Measurements from ENCODE around the gene CROT.
A peak's percentile ranks its signal among the peaks of the same experiment; 100 is the strongest.
"Not testable (repeated sequence)": the region's sequence is repeated elsewhere in the genome, so short reads cannot be mapped to it uniquely, and the experiment has no call there.

CROT gene

GRCh38 chr7:87345166-87345927 is at the start of gene CROT:
Gene CROT (plus strand): TSS chr7:87345664. CDS start chr7:87349069, 3,405 bp downstream.
- CTCF ChIA-PET, result interaction anchor here (1.0 to 1.3 kb wide), 2 partner anchors 71 kb away, joined by 3 read pairs; no protein-coding TSS in a partner anchor
- peak within 1 kb of the TSS; percentile 90 for H3K27ac Mint-ChIP-seq
- peak within 1 kb of the TSS; percentile 88 for H3K4me3 Mint-ChIP-seq
- no peaks in the 10 kb centered on the region for H3K9me3 Mint-ChIP-seq
- peaks cover 32% of the 10 kb centered on the region for H3K36me3 Mint-ChIP-seq
- peak; percentile 96 for DNase-seq
- peaks cover 53% of the 10 kb centered on the region for H3K4me1 Mint-ChIP-seq
- no peaks in the 10 kb centered on the region for H3K27me3 Mint-ChIP-seq

- DNase-seq, result no peak
- Mint-ChIP-seq H3K36me3 (no peaks in the 10 kb centered on the region), H3K4me3 (no peak overlapping the region), H3K4me1 (no peaks in the 10 kb centered on the region), H3K27ac (no peak overlapping the region), H3K27me3 (peaks cover 13% of the 10 kb centered on the region), H3K9me3 (peaks cover 3% of the 10 kb centered on the region)
- CTCF ChIA-PET, result no interaction called here
Observed at GRCh38 chr7:87300756-87301155, 44.7 kb upstream of the CROT start.

- CTCF ChIA-PET, result interaction anchor here (0.8 to 3.3 kb wide), 2 partner anchors 106 to 329 kb away, joined by 3 to 28 read pairs; no protein-coding TSS in a partner anchor
- Mint-ChIP-seq H3K36me3 (no peaks in the 10 kb centered on the region), H3K9me3 (no peaks in the 10 kb centered on the region), H3K4me3 (no peak overlapping the region), H3K4me1 (no peaks in the 10 kb centered on the region), H3K27ac (no peak overlapping the region), H3K27me3 (no peaks in the 10 kb centered on the region)
- DNase-seq, result no peak
Observed at GRCh38 chr7:87310790-87311419, 34.6 kb upstream of the CROT start.

- no peak overlapping the region for H3K4me3 Mint-ChIP-seq
- no peaks in the 10 kb centered on the region for H3K4me1 Mint-ChIP-seq
- no peaks in the 10 kb centered on the region for H3K27me3 Mint-ChIP-seq
- no peak overlapping the region for H3K27ac Mint-ChIP-seq
- no peaks in the 10 kb centered on the region for H3K9me3 Mint-ChIP-seq
- peak; percentile 49 for DNase-seq
- CTCF ChIA-PET, result interaction anchor here (0.7 to 3.3 kb wide), 3 partner anchors 102 to 115 kb away, joined by 3 to 28 read pairs (median 5); no protein-coding TSS in a partner anchor
- H3K36me3 Mint-ChIP-seq, result no peaks in the 10 kb centered on the region
Observed at GRCh38 chr7:87312215-87312865, 33.1 kb upstream of the CROT start.

GRCh38 chr7:87316097-87316700 is 29.3 kb upstream of the CROT start:
- H3K27me3 Mint-ChIP-seq, result no peaks in the 10 kb centered on the region
- no peaks in the 10 kb centered on the region for H3K36me3 Mint-ChIP-seq
- H3K4me3 Mint-ChIP-seq, result no peak overlapping the region
- no peak overlapping the region for H3K27ac Mint-ChIP-seq
- CTCF ChIA-PET, result interaction anchor here (0.9 to 1.5 kb wide), 3 partner anchors 101 to 108 kb away, joined by 3 to 4 read pairs (median 3); no protein-coding TSS in a partner anchor
- H3K4me1 Mint-ChIP-seq, result no peaks in the 10 kb centered on the region
- DNase-seq, result no peak
- H3K9me3 Mint-ChIP-seq, result no peaks in the 10 kb centered on the region

- Mint-ChIP-seq H3K27me3 (no peaks in the 10 kb centered on the region), H3K4me1 (no peaks in the 10 kb centered on the region), H3K9me3 (no peaks in the 10 kb centered on the region), H3K4me3 (no peak overlapping the region), H3K36me3 (no peaks in the 10 kb centered on the region), H3K27ac (no peak overlapping the region)
- CTCF ChIA-PET, result interaction anchor here (0.9 to 1.5 kb wide), 3 partner anchors 99 to 107 kb away, joined by 3 read pairs; no protein-coding TSS in a partner anchor
- no peak for DNase-seq
Observed at GRCh38 chr7:87316846-87317552, 28.5 kb upstream of the CROT start.

GRCh38 chr7:87317691-87318245 is 27.7 kb upstream of the CROT start:
- CTCF ChIA-PET, result interaction anchor here (1.5 kb wide), 1 partner anchor 98 kb away, joined by 3 read pairs; no protein-coding TSS in a partner anchor
- no peak for DNase-seq
- Mint-ChIP-seq H3K36me3 (no peaks in the 10 kb centered on the region), H3K9me3 (no peaks in the 10 kb centered on the region), H3K27me3 (no peaks in the 10 kb centered on the region), H3K27ac (no peak overlapping the region), H3K4me3 (no peak overlapping the region), H3K4me1 (no peaks in the 10 kb centered on the region)

- Mint-ChIP-seq H3K27me3 (no peaks in the 10 kb centered on the region), H3K4me3 (no peak overlapping the region), H3K36me3 (no peaks in the 10 kb centered on the region), H3K4me1 (no peaks in the 10 kb centered on the region), H3K9me3 (no peaks in the 10 kb centered on the region), H3K27ac (no peak overlapping the region)
- CTCF ChIA-PET, result interaction anchor here (0.7 kb wide), 1 partner anchor 99 kb away, joined by 3 read pairs; no protein-coding TSS in a partner anchor
- DNase-seq, result no peak
Observed at GRCh38 chr7:87318741-87319140, 26.7 kb upstream of the CROT start.

GRCh38 chr7:87319154-87319581 is 26.3 kb upstream of the CROT start:
- H3K9me3 Mint-ChIP-seq, H3K27me3 Mint-ChIP-seq, H3K36me3 Mint-ChIP-seq, H3K4me1 Mint-ChIP-seq: not testable (repeated sequence)
- Mint-ChIP-seq H3K4me3 (peak overlapping the region; percentile 56), H3K27ac (peak overlapping the region; percentile 64)
- CTCF ChIA-PET, result interaction anchor here (0.7 kb wide), 1 partner anchor 99 kb away, joined by 3 read pairs; no protein-coding TSS in a partner anchor
- DNase-seq, result peak; percentile 21

GRCh38 chr7:87322912-87323311 is 22.6 kb upstream of the CROT start:
- no peak for DNase-seq
- H3K4me1 Mint-ChIP-seq, result no peaks in the 10 kb centered on the region
- H3K36me3 Mint-ChIP-seq, result peaks cover 9% of the 10 kb centered on the region

GRCh38 chr7:87325576-87326370 is 19.7 kb upstream of the CROT start:
- Mint-ChIP-seq H3K27ac (no peak overlapping the region), H3K27me3 (no peaks in the 10 kb centered on the region), H3K4me1 (no peaks in the 10 kb centered on the region), H3K9me3 (peaks cover 38% of the 10 kb centered on the region), H3K36me3 (peaks cover 22% of the 10 kb centered on the region), H3K4me3 (no peak overlapping the region)
- CTCF ChIA-PET, result no interaction called here
- DNase-seq, result no peak

More at GRCh38 chr7:87322912-87323311, 22.6 kb upstream of the CROT start:
- CTCF ChIA-PET, result no interaction called here
- Mint-ChIP-seq H3K27ac (no peak overlapping the region), H3K4me3 (no peak overlapping the region), H3K27me3 (no peaks in the 10 kb centered on the region), H3K9me3 (peaks cover 13% of the 10 kb centered on the region)

- Mint-ChIP-seq H3K36me3 (peaks cover 22% of the 10 kb centered on the region), H3K9me3 (peaks cover 41% of the 10 kb centered on the region), H3K4me3 (no peak overlapping the region), H3K27me3 (no peaks in the 10 kb centered on the region), H3K27ac (no peak overlapping the region), H3K4me1 (no peaks in the 10 kb centered on the region)
- CTCF ChIA-PET, result no interaction called here
- DNase-seq, result no peak
Observed at GRCh38 chr7:87328281-87328680, 17.2 kb upstream of the CROT start.
